NCI-H526 (cell line): Measurements from ENCODE around the gene DICER1.

Experiments used
- DNase-seq, 2 experiments: peaks; one replicate each; lab custom pipeline; 2025; lab: John Stamatoyannopoulos, UW

DICER1 gene

DNA sequence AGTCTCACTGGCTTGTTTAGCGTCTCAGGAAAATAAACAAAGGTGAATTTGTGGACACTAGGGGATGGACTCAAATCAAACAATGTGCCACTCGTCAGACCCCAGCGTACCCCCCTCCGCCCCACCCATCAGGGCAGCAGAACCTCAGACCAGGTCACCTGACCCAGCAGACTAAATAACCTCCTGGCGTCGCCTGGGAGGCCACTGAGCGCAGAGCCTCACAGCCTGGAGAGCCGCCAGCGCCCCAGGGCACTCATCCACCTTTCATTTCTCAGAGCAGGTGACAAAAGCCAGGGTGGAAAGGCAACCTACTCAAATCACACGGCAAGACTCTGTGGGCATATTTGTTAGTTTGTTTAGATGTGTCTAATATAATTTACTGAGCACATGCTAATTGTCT is 100.9 kb downstream of the DICER1 start:
- peak; percentile 20 to 46 for DNase-seq

DNA sequence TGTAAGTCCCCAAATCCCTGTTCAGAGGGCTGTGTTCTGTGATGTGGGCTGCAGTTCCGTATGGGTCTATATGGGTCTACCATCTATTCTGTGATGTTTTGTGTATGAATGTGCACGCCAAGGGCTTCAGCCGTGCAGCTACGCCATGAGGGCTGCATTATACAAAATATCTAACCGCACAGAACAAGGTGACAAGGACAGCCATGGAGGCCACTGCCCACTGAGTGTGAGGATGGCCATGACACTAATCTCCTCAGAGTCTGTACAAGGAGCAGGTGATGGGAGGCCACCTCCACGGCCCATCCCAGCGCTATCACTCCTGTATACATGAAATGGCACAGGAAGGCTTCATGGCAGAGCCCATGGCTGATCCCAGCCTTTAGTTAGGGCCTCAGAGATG is 102.0 kb downstream of the DICER1 start:
- no peak for DNase-seq

DNA sequence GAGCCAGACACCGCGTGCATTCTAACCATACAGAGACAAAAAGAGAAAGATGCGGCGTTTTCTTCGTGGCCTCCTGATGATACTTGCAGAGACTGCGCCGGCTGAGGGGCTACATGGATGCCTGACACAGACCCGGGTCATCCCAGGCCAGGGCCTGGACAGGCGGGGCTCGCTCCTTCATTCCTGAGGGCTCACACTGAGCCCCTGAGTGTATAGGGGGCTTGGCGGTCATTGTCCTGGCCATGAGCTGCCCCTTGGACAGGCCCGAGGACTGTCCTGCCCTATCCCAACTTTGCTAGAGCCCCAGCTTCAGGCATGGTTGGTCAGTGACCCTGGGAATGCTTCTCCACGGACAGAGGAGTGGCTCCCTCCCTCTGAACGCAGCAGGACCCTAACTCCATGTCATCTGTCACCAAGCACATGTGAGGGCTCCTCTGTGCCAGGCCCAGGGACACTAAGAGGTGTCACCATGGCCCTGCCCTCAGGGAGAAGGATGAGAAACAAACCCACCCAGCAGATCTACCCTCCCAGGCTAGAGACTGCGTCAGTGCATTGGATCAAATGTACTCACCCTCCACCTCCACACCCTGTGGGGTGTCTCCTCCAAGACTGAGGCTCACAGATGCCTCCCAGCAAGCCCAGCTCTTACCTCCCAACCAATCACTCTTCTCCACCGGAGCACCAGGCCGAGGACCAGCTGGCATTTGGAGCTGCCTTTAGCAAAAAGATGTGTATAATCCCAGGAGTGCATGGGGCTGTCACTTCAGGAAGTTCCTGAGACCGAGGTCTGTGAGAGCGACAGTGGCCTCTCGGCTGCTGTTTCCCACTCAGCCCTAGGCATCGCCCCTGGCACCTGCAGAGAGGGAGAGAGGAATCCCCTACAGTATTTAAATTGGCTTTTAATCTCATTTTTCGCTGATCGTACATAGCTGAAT is 102.7 kb downstream of the DICER1 start:
- no peak for DNase-seq

DNA sequence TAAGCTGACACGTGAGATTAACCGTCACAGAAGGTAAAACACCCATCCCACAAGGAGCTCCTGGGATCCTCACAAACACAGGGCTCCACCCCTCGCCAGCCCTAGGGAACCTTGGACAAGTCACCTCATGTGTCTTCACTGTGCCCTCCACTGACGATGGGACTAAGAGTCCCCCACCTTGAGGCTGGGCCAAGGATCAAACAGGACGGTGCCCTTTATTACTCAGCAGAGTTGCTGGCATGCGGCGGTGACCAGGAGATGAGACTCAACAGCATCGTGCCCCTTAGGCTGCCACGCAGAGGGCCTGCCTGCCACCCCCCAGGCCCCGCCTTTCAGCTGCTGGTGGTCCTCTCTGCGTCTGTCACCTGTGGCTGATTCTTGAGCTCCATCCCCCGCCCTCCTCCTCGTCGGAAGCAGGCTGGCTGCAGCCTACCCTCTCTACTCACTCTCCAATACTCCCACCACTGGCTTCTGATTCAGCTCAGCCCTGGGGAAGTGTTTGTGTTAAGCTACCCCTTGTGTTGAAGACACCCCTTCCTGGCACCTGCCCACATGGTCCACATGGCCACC is 105.2 kb downstream of the DICER1 start:
- DNase-seq, result no peak

DNA sequence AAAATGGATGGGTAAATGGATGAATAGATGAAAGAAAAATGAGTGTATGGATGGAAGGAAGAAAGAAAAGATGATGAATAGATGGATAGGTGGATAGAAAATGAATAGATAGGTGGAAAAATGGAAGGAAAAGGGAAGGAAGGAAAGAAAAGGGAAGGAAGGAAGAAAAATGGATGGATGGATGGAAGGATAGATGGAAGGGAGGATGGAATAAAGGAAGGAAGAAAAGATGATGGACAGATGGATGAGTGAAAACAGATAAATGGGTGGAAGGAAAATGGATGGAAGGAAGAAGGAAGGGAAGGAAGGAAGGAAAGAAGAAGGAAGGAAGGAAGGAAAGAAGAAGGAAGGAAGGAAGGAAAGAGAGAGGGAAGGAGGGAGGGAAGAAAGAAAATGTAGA is 107.4 kb downstream of the DICER1 start:
- DNase-seq, result no peak

DNA sequence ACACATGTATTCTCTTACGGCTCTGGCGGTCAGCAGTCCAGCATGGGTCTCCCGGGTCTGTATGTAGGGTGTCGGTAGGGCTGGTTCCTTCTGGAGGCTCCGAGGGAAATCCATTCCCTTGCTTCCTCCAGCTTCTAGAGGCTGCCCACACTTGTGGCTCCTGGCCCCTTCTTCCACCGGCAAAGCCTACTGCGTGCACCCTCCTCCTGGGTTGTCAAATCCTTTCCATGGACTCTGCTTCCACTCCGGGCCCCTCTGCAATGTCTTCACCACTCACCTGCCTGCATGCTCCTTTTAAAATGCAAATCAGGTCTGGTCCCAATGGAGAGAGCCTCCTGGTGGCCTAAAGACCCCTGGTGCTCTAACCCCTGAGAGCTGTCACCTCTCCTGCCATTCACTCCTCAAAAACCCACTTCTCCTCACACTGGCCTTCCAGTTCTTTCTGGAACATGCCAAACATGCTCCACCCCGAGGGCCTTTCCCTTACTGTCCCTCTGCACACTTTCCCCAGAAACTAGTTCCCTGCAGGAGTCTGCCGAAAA is 108.5 kb downstream of the DICER1 start:
- peak in 1 of 2 experiments; percentile 17 for DNase-seq

DNA sequence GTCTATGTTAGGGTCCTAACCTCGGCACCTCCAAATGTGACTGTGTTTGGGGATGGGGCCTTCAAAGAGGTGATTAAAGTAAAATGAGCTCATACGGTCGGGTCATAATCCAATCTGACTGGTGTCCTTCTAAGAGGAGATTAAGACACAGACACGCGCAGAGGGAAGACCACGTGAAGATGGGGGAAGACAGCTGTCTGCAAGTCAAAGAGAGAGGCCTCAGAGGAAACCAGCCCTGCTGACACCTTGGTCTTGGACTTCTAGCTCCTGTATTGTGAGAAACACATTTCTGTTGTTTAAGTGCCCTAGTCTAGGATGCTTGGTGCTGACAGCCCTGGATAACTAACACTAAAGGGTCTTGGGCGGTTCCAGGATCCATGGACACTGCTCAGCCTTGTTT is 109.6 kb downstream of the DICER1 start:
- no peak for DNase-seq

DNA sequence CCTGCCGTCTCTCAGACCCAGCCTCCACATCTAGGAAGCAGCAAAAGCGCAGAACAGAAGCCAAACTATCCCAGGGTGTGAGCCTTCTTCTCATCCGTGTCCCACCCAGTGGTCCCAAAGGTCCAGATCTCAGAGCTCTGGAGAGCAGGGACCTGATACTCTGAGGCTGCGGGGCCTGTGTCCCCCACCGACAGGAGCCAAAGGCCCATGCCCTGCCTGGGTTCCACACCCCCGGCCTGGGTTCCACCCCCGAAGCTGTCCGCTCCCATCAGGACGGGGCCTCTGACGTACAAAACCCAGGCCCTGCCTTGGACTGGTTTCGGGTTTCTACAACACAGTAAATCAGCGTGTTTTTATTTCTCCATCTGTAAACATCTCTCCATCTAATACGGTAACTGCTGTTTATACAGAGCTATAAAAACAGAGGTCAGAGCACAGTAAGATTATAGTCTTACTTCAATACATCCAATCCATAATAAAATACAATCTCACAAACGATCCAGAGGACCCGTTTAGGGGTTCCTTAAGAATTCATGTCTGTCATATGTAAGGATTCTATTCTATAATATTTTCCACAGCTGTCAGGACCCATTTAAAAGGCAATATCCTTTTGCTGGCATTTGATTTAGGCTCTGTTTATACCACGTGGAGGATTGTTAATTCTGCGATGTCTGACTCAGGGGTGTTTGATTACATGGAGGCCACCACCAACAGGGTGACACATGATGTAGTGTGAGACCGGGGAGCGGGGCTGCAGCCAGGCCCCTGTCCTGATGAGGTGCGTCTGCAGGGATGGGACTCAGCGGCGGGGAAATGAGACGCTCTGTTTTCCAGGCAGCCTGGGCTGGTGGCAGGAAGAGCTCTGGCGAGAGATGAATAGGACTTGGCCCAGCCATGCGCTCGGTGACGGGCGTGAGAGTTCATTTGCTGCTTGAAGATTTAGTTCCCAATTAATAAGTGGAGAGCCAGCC is 110.3 kb downstream of the DICER1 start:
- DNase-seq, result no peak

DNA sequence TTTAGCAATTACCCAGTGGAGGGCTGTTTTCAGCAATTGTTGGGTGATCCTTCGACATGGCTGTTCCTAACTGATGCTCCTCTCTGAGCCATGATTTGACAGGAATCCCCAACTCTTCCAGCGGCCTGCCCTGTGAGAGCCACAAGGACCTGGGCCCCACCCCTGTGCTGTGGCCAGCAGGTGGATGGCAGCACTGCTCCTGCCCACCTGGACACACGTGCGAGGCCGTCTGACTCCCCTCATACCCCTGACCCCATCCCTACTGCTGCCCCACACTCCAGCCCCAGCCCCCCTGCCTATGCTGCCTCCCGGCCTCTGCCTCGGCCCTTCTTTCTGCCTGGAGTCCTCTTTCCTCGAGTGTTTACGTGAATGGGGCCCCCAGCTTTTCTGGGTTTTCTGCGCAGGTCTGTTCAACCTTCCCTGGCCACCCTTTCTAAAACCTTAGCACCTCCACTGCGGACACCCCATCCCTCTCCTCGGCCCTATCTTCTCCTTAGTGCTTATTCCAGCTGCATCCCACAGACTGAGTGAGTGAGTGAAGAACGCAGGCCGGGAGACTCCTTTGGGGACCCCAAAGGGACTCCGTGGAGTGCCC is 111.4 kb downstream of the DICER1 start:
- no peak for DNase-seq

DNA sequence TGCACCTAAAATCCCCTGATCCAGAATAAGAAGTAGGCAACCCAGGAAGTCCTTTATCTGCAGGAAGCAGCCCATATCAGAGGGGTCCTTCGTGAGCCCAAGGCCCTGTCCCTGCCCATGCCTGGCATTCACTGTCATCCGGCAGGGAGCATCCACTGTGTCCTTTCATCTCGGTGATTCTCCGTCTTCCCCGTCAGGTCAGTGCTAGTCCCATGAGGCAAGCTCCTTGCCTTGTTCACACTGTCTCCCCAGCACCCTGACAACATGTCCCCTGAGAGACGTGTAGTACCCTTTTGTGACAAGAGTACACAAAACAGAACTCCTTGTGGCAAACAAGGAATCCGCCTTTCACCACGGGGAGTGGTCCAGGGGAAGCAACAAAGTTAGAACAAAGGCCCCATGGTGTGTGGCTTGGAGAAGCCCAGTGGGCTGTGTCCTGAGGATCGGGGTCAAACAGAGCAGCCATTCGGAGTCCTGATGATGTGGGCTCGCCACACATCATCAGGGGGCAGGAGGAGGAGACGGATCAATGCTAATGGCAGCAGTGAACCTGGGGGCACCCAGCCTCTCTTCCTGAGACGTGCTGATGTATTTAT is 112.1 kb downstream of the DICER1 start:
- DNase-seq, result no peak

DNA sequence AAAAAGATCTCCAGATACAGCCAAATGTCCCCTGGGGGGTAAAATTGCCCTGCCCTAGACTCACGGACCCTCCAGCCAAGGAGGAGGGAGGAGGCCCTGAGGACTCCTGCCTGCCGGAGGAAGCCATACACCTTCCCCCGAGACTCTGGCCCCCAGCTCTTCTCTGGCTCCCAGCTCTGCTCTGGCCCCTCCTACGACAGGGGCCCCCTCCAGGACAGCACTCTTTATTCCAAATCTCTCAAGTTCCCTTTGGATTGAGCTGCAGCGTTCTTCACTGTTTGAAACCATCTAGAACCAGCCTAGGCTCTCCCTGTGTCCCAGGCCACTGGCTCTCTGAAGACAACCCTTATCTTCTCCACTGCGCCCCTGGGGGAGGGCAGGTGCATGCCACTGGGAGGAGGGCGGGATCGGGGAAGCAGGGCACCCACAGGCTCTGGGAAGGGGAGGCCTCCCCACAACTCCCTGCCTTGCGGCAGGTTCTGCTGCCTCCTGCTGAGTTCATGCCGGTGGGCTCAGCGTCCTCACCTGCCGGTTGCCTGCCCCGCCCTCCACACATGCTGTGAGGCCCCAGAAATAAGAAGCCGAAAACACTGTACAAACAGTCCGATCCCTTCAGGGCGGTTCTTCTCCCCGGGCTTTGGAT is 112.7 kb downstream of the DICER1 start:
- no peak for DNase-seq

DNA sequence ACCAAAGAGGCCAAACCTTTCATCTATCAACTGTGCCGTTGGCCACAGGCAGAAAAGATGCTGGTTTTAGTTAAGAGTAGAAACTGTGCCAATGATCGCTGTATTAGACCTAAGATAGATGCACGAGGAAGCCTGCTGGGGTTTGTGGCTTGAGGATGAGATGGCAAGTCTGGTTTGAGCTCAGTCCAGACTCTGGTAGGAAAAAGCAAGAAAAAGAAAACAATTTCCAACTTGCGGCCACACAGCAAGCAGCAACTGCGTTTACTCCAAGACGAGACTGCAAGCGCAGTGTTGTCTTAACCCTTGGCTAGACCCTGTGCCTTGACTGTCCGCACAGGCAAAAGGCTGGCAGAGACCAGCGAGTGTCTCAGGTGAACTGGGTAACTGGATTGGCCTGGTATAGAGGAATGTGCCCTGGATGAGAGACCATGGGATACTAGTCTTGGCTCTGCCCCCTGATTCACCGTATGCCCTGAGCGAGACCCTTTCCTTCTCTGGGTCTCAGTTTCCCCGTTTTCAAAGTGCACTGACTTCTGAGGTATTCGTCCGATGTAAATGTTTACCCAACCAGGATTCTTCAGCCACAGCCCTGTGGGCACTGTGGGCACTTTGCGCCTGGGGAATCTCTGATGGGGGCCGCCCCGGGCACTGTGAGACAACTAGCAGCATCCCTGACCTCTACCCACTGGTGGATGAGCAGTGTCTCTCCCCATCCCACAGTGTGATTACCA is 113.4 kb downstream of the DICER1 start:
- no peak for DNase-seq

DNA sequence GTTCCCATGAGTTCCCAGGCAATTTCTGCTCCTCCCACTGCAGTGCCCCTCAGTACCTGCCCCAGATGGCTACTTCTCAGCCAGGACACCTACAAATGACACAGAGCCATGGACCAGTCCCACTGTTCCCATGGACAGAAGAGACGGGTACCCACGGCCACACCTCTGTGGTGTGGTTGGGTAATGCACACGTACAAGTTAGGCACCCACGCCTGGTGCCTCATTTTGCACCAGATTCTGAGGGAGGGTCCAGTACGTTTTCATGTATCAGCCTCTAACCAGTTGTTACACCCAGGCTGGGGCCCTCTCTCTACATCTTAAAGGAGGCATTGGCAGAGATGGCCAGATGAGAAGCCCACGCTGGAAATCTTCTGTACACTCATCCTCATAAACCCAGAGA is 114.0 kb downstream of the DICER1 start:
- no peak for DNase-seq

DNA sequence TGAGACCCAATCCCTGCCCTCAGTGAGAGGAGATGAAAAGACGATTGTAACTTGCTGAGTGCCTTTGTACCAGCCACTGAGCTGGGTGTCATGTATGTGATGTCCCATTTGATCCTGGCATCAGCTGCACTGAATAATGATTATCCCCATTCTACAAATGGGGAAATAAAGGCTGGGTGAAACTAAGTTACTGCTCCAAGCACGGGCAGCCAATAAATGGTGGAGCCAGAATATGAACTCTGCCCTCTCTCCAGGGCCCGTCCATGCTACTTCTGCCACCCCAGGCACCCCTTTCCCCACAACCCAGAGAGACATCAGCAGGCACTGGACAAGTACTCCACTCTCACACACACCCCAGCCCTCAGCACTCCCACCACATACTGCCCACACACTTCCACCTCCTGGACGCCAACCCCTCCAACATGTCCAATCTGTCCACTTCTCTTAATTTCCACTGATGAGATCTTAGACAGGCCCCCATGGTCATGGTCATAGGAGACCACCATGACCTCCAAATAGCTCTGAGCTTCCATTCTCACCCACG is 115.8 kb downstream of the DICER1 start:
- no peak for DNase-seq

DNA sequence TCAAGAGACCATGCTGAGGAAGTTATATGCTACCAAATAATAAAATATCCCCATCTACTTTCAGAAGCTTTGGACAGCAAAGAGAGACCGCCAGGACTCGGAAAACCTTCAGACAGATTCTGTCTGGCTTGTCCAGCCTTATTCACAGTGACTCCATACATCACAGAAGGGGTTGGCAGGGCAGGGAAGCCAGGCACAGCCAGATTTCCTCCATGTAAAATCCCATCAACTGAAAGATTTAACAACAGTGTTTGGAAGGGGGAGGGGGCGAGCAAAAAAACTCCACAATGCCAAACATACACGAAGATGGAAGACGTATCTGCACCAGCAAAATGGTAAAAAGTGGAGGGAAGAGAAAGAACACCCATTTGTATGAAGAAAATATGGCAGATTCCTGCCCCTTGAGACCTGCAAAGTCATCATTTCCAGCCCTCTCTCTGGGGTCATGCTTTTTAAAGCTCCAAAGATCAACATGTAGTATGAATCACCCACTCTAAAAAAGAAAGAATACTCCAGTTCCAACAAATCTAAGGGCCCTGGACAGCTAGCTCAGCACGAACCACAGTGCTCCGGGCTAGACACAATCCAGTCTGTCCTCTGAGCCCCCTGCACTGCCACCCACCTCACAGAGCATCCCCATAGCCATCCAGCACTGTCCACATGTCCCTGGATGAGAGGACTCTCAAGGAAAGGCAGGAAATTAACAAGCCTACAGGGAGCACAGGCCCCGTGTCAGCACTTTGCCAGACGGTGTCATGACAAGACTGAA is 116.4 kb downstream of the DICER1 start:
- DNase-seq, result no peak

DNA sequence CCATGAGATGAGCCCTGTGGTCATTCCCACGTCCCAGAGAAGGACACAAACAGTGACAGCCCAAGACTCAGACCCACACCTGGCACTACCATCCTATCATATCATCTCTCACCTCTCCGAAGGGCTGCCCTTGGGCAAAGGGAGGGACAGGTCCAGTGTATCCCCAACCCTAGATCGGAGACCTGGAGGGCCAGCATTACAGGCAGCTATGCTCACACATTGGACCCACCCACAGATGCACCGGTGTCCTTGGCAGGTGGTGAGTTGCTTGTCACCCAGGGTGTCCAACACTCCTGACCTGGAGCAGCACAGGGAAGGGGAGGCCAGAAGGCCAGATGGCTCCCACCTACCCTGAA is 117.4 kb downstream of the DICER1 start:
- no peak for DNase-seq

DNA sequence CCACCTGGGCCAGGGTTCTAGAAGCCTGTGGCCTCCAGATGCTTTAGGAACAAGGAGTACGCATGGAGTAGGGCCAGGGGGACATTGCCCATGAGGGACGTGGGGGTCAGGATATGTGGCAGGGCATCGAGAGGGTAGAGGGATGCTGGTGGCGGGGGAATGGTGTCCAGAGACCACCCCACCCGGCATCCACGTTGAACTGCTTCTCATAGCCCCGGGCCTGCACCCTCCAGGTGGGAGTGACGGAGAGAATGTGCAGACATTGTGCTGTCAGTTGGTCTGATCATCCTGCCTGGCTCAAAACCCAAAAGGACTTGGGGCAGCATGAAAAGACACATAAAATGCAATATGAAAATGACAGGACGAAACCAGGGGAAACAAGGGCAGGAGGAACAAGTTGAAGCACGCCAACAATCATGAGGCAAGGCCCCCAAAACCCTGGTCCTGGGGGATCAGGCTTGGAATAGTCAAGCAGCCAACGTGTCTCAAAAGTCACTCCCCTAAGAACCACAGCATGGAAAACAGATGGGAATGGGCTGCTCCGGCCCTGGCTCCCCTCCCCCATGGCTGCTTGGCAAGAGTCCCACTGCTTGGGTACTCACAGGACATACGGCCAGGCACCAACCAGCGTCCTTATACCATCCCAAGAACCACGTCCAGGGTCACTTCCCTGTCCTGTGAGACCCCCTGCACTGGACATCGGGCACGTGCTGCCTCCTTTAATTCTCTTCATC is 117.9 kb downstream of the DICER1 start:
- no peak for DNase-seq

DNA sequence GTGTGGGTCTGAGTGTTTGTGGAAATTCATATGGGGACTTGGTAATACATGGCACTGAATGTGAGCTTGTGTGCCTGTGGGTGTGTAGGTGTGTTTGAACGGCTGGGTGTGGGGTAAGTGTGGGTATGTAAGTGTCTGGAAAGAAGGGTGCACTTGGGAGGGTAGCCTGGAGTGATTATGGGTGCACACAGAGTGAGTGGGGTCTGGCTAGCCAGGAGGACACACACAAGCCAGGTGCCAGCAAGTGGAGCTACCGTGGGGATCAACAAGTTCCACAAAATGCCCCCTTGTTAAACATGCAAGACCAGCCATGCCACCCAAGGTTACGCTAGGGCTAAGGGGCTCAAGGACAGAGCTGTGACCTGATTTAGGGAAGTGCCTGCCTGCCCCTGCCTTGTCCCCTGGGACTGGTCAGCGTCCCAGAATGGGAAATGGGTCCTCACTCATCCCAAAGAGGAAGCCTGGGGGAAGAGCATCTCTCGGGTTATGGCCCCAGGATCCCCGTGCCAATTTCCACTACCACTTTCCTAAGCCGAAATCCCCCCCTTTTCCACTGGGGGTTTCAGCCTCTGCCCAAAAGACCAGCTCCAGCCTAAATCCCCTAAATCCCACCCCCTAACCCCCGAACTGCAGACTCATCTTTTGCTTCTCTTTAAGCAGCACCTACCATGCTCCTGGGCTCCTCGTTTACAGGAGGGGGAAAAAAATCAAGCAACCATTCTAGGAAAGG is 118.6 kb downstream of the DICER1 start:
- DNase-seq, result no peak
